AG04449 (cell line): ENCODE results near the gene PRKG1.
"Not testable (repeated sequence)": the region's sequence is repeated elsewhere in the genome, so short reads cannot be mapped to it uniquely, and the experiment has no call there.

Experiments used
- CTCF ChIA-PET: fragments of 350-600 bp; formaldehyde crosslinking; extraction: SDS; loops from one replicate; lab custom pipeline; 2021; ENCODE audit warnings: antibody characterized with exemption; lab: Yijun Ruan, JAX
- POLR2A ChIA-PET: fragments of 400-600, 350-600 bp; formaldehyde crosslinking; extraction: SDS; loops from one replicate; lab custom pipeline; 2020; ENCODE audit warnings: antibody characterized with exemption, inconsistent platforms; lab: Yijun Ruan, JAX
- DNase-seq: peaks from one replicate; pipeline ENCODE4 v3.0.0-alpha.2; 2010; ENCODE audit warnings: low read depth, low spot score
- H3K4me3 ChIP-seq: 2 replicates; pipeline ENCODE4 v1.5.1; 2011; ENCODE audit warnings: low read depth, mild to moderate bottlenecking, control low read depth, low read length
- CTCF ChIP-seq: IDR thresholded peaks from one replicate; pipeline ENCODE4 v1.5.1; 2011; ENCODE audit warnings: mild to moderate bottlenecking, moderate library complexity, low read length, control low read depth, inconsistent platforms; ENCODE audit not compliant: insufficient read depth; ENCODE audit errors: missing control alignments

PRKG1 gene

DNA sequence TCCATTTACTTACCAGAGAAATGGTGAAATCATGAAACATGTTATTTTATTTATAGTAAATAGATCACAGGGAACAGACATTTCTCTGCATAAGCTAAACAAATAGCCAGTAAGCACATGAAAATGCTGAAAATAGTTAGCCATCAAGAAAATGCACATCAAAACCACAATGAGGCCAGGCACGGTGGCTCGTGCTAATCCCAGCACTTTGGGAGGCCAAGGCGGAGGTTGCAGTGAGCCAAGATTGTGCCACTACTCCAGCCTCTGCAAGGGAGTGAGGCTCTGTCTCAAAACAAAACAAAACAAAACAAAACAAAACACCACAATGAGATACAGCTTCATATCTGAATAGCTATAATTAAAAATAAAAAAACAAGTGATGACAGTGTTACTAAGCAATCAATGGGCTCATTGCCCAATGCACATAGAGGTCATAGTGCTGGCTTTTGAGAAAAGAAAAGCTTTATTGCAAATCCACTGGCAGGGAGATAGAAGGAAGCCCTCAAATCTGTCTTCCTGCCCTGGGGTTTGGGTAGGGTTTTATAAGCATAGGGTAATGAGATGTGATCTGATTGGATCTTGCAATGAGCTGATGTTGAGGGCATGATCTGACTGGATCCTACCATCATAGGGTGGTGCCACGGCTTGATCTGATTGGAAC lies 608.9 kb downstream of the PRKG1 start:
- ChIA-PET POLR2A (no interaction called here), CTCF (interaction anchor here (1.2 to 1.4 kb wide), 2 partner anchors 11 to 620 kb away, joined by 3 to 4 read pairs; no protein-coding TSS in a partner anchor)
- no peak overlapping the region for H3K4me3 ChIP-seq
- DNase-seq: peak; percentile 66
- no peak for TF ChIP-seq CTCF

GRCh38 chr10:51685768-51686167 lies 611.5 kb downstream of the PRKG1 start:
- ChIA-PET CTCF (interaction anchor here (1.4 kb wide), 1 partner anchor 622 kb away, joined by 3 read pairs; no protein-coding TSS in a partner anchor), POLR2A (no interaction called here)
- no peak overlapping the region for H3K4me3 ChIP-seq
- no peak for TF ChIP-seq CTCF
- no peak for DNase-seq

- no peak for TF ChIP-seq CTCF
- ChIA-PET POLR2A (no interaction called here), CTCF (no interaction called here)
- no peak overlapping the region for H3K4me3 ChIP-seq
- DNase-seq: no peak
Observed at GRCh38 chr10:51687296-51687695, 613.0 kb downstream of the PRKG1 start.

DNA sequence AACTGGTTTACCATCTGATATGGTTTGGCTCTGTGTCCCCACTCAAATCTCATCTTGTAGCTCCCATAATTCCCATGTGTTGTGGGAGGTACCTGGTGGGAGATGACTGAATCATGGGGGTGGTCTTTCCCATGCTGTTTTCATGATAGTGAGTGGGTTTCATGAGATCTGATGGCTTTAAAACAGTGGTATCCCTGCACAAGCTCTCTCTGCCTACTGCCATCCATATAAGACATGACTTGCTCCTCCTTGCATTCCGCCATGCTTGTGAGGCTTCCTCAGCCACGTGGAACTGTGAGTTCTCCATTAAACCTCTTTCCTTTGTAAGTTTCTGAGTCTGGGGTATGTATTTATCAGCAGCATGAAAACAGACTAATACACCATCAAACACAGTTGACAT lies 614.5 kb downstream of the PRKG1 start:
- POLR2A ChIA-PET: interaction anchor here (0.6 kb wide), 1 partner anchor 21 kb away, joined by 3 read pairs; no protein-coding TSS in a partner anchor
- DNase-seq, H3K4me3 ChIP-seq, CTCF ChIA-PET: not testable (repeated sequence)

- TF ChIP-seq CTCF: no peak
- DNase-seq: no peak
- CTCF ChIA-PET: no interaction called here
- POLR2A ChIA-PET: no interaction called here
- no peak overlapping the region for H3K4me3 ChIP-seq
Observed at GRCh38 chr10:51689536-51689935, 615.2 kb downstream of the PRKG1 start.

DNA sequence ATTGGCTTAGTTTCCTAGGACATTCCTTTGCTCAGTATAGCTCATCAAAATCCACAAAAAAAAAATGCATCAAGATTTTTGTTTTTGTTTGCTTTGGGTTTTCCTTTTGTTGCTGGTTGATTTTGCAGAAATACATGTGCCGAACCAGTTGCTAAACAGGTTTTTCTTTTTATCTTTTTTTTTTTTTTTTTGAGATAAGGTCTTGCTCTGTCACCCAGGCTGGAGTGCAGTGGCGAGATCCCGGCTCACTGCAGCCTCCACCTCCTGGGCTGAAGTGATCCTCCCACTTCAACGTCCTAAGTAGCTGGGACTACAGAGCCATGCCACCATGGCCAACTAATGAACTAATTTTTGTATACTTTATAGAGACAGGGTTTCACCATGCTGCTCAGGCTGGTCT lies 616.8 kb downstream of the PRKG1 start:
- ChIA-PET CTCF (no interaction called here), POLR2A (no interaction called here)
- TF ChIP-seq CTCF: no peak
- no peak for DNase-seq
- H3K4me3 ChIP-seq: no peak overlapping the region
